Lung (tissue), 12 donors: Measurements from ENCODE around the gene PADI1. TPM values are rescaled to one million over a fixed set of nuclear protein-coding genes. Genes with fewer than 3 reads are reported as not detected.

Source experiments
- ATAC-seq: fragments of 200-7000 bp; cut with Tn5 transposase; one replicate; pipeline ENCODE4 v1.9.1; 2020; ENCODE audit warnings: moderate number of reproducible peaks; ENCODE audit not compliant: insufficient read depth, low FRiP score
- DNase-seq, 3 donors: peaks; one replicate each; pipeline ENCODE4 v3.0.0-alpha.2; 2013 to 2017
- H3K27ac ChIP-seq, 2 donors: one replicate each; pipeline ENCODE4 v1.5.1; 2013; ENCODE audit warnings: mild to moderate bottlenecking in 2 of 2, moderate library complexity in 2 of 2, control low read depth in 1 of 2, inconsistent platforms in 1 of 2, low read depth in 1 of 2, low read length in 1 of 2
- H3K27me3 ChIP-seq, 3 donors: one replicate each; pipeline ENCODE4 v1.5.1; 2013; ENCODE audit warnings: low read length in 2 of 3; ENCODE audit not compliant: control insufficient read depth in 3 of 3, insufficient read depth in 3 of 3
- H3K36me3 ChIP-seq, 4 donors: one replicate each; pipeline ENCODE4 v1.5.1; 2013; ENCODE audit warnings: low read length in 4 of 4, mild to moderate bottlenecking in 1 of 4, moderate library complexity in 1 of 4; ENCODE audit not compliant: control insufficient read depth in 4 of 4, insufficient read depth in 4 of 4
- H3K4me1 ChIP-seq, 5 donors: one replicate each; pipeline ENCODE4 v1.5.1; 2013; ENCODE audit warnings: low read length in 5 of 5, mild to moderate bottlenecking in 2 of 5, moderate library complexity in 1 of 5; ENCODE audit not compliant: control insufficient read depth in 5 of 5, insufficient read depth in 5 of 5
- H3K4me3 ChIP-seq: one replicate; pipeline ENCODE4 v1.5.1; 2013; ENCODE audit warnings: mild to moderate bottlenecking, control low read depth, moderate library complexity
- H3K9ac ChIP-seq, 2 donors: one replicate each; pipeline ENCODE4 v1.5.1; 2013; ENCODE audit warnings: low read length in 2 of 2, control low read depth in 1 of 2; ENCODE audit not compliant: insufficient read depth in 1 of 2
- H3K9me3 ChIP-seq, 4 donors: one replicate each; pipeline ENCODE4 v1.5.1; 2013; ENCODE audit warnings: low read length in 3 of 4, mild to moderate bottlenecking in 1 of 4, moderate library complexity in 1 of 4; ENCODE audit not compliant: control insufficient read depth in 4 of 4, insufficient read depth in 3 of 4
- WGBS, 2 donors: extraction: QIAGEN DNeasy Blood & Tissue Kit; methylation state at CpG; one replicate each; pipeline ENCODE4 v1.1.7; 2013; 5-methylcytosine and 5-hydroxymethylcytosine counted together
- polyA plus RNA-seq, 2 donors: library from polyadenylated mRNA; stranded (reverse); fragments of 200-250 nt; gene quantifications; one replicate each; pipeline ENCODE4 v1.2.1, GENCODE V29; 2013
- total RNA-seq, 2 donors: library from RNA; depleted of rRNA in 1 of 2; stranded (reverse); fragments of >200 nt in 1 of 2; gene quantifications; one replicate each; pipeline ENCODE4 v1.2.1, GENCODE V29; 2014 to 2021
- TF ChIP-seq, protein P1 (sequence below): IDR thresholded peaks from 2 replicates; pipeline ENCODE4 v1.5.1; 2012; ENCODE audit warnings: mild to moderate bottlenecking; ENCODE audit errors: control extremely low read depth, extremely low read depth
- donor health status: control.
- donor health status: control.
- donor health status: Bipolar disorder and iron deficiency.
- donor health status: healthy.
- donor health status: DM: yes; HTN: yes; CAD: no.

The PADI1 gene
- total and polyA plus RNA-seq, 4 donors: 0.09 to 0.35 TPM; not detected in 2

DNA sequence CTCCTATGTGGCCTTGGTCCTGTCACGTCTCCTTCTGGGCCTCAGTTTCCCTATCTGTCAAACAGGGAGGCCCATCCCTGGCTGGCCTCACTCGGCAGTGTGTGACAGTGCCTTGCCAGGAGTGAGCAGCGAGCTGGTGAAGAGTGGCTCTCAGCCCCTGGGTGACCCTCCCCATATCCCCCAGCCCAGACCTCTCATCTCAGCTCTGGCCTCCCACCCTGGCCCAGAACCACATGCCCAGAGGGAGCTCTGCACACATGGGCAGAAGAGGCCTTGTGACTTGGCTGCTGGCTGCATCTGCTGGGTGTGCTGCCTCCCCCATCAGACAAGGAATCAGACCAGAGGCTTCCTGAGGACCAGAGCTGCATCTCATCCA is 19.5 kb upstream of the PADI1 start:
- H3K36me3 ChIP-seq: no peaks in the 10 kb centered on the region
- H3K27ac ChIP-seq: no peak overlapping the region
- no peak overlapping the region for H3K4me3 ChIP-seq
- ATAC-seq: no peak
- TF ChIP-seq, protein P1, sequence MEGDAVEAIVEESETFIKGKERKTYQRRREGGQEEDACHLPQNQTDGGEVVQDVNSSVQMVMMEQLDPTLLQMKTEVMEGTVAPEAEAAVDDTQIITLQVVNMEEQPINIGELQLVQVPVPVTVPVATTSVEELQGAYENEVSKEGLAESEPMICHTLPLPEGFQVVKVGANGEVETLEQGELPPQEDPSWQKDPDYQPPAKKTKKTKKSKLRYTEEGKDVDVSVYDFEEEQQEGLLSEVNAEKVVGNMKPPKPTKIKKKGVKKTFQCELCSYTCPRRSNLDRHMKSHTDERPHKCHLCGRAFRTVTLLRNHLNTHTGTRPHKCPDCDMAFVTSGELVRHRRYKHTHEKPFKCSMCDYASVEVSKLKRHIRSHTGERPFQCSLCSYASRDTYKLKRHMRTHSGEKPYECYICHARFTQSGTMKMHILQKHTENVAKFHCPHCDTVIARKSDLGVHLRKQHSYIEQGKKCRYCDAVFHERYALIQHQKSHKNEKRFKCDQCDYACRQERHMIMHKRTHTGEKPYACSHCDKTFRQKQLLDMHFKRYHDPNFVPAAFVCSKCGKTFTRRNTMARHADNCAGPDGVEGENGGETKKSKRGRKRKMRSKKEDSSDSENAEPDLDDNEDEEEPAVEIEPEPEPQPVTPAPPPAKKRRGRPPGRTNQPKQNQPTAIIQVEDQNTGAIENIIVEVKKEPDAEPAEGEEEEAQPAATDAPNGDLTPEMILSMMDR: no peak
- H3K4me1 ChIP-seq: no peaks in the 10 kb centered on the region
- 86 to 92% methylated on average over 3 of the region's 3 CpGs for WGBS, 2 donors
- H3K9ac ChIP-seq: no peak overlapping the region
- no peaks in the 10 kb centered on the region for H3K27me3 ChIP-seq
- DNase-seq: no peak
- peaks cover 0 to 3% (median 0%) of the 10 kb centered on the region in 4 donors for H3K9me3 ChIP-seq

DNA sequence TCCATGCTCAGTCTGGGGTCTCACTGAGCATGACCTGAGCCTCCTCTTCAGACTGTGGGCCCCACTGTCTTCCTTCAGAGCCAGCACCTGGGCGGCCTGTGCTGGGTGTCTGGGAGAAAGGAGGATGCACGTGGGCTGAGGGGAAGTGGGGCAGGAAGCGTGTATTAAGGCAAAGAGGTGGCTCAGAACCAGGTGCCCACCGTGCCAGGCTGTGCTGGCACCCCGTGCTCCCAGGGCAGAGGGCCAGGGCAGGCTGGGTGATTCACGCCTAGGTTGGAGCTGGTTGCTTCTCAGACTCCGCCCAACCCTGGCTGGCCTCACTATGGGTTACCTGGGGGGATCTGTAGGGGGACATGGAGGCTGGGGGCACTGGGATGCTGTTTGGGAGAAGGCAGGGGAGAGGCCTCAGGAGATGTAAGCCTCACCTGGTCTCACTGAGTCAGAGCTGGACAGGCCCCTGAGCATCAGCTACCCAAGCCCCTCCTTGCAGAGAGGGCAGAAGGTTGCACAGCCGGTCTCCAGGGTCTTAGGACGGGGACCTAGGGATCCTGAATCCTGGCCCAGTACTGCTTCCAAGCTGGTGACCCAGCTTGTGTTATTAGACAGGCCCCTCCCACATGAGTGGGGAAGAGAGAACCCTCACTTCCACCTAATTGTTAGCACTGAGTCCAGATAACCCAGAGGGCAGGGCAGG is 18.6 kb upstream of the PADI1 start:
- Histone ChIP-seq H3K36me3 (no peaks in the 10 kb centered on the region), H3K27ac (no peak overlapping the region), H3K27me3 (no peaks in the 10 kb centered on the region), H3K4me3 (no peak overlapping the region), H3K4me1 (no peaks in the 10 kb centered on the region), H3K9me3 (peaks cover 0 to 3% (median 0%) of the 10 kb centered on the region in 4 donors), H3K9ac (no peak overlapping the region)
- WGBS, 2 donors: 47 to 52% methylated on average over 9 of the region's 9 CpGs
- DNase-seq (no peak), ATAC-seq (no peak)
- TF ChIP-seq, protein P1: no peak

DNA sequence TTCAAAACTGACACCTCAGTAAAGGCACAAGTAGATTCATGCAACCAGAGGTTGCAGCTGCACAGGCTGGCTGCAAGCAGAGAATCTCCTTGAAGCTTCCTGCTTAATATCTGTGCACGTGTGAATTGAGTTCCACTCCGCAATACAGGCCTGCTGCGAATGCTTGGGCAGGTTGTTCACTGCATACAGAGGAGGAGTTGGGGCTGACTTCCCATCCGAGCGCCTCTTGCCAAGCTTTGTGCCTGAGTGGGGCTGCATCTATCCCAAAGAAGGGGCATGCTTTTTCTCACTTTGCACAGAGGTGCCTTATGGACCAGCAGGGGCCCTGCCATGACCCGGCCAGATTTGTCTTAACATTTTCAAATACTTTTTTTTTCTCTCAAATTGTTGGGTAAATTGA is 17.9 kb upstream of the PADI1 start:
- Histone ChIP-seq H3K4me3 (no peak overlapping the region), H3K27me3 (no peaks in the 10 kb centered on the region), H3K9ac (no peak overlapping the region), H3K36me3 (no peaks in the 10 kb centered on the region), H3K4me1 (no peaks in the 10 kb centered on the region), H3K27ac (no peak overlapping the region), H3K9me3 (peaks cover 0 to 3% (median 0%) of the 10 kb centered on the region in 4 donors)
- WGBS, 2 donors: 67 to 72% methylated on average over 6 of the region's 6 CpGs
- TF ChIP-seq, protein P1: no peak
- no peak for DNase-seq
- no peak for ATAC-seq

DNA sequence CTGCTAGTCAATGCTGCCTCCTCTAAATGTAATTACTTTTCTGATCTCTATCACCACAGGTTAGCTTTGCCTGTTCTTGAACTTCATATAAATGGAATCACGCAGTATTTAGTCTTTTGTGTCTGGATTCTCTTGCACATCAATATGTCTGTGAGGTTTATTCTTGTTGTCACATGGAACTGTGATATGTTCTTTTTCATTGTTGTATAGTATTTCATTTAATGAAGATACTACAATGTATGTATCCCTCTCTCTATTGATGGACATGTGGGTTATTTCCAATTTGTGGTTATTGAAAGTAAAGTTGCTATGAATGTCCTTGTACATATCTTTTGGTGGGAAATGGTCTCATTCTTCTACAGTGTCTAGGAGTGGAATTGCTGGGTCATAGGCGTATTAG is 16.7 kb upstream of the PADI1 start:
- TF ChIP-seq, protein P1: no peak
- H3K9me3 ChIP-seq: peaks cover 0 to 3% (median 0%) of the 10 kb centered on the region in 4 donors
- 97 to 99% methylated on average over 2 of the region's 2 CpGs for WGBS, 2 donors

More for the DNA sequence above, 16.7 kb upstream of the PADI1 start:
- no peaks in the 10 kb centered on the region for H3K4me1 ChIP-seq
- no peaks in the 10 kb centered on the region for H3K36me3 ChIP-seq
- no peak overlapping the region for H3K27ac ChIP-seq
- ATAC-seq: no peak
- no peaks in the 10 kb centered on the region for H3K27me3 ChIP-seq
- H3K4me3 ChIP-seq: no peak overlapping the region
- DNase-seq: no peak
- no peak overlapping the region for H3K9ac ChIP-seq
